Ascending aorta (tissue), 2 donors: ENCODE results near the gene NCKAP5. TPM values are rescaled to one million over a fixed set of nuclear protein-coding genes. Genes with fewer than 3 reads are reported as not detected.

Experiments
- DNase-seq, 2 donors: peaks; one replicate each; pipeline ENCODE4 v3.0.0-alpha.2; 2019; ENCODE audit warnings: low spot score in 2 of 2
- H3K27ac ChIP-seq, 2 donors: fragments of 200-600 bp; sonication (generic); one replicate each; pipeline ENCODE4 v1.5.1; 2016 to 2017; ENCODE audit warnings: mild to moderate bottlenecking in 1 of 2
- H3K27me3 ChIP-seq: fragments of 200-600 bp; sonication (generic); one replicate; pipeline ENCODE4 v1.5.1; 2017
- H3K36me3 ChIP-seq, 2 donors: fragments of 200-600 bp; sonication (generic); one replicate each; pipeline ENCODE4 v1.5.1; 2016
- H3K4me1 ChIP-seq, 2 donors: fragments of 200-600 bp; sonication (generic); one replicate each; pipeline ENCODE4 v1.5.1; 2016 to 2017; ENCODE audit warnings: mild to moderate bottlenecking in 1 of 2
- H3K4me3 ChIP-seq, 2 donors: fragments of 200-600 bp; sonication (generic); one replicate each; pipeline ENCODE4 v1.5.1; 2016 to 2017; ENCODE audit warnings: mild to moderate bottlenecking in 1 of 2
- H3K9me3 ChIP-seq, 2 donors: fragments of 200-600 bp; sonication (generic); one replicate each; pipeline ENCODE4 v1.5.1; 2016
- intact Hi-C: fragments of 100-400 bp; cut with DNase I; formaldehyde crosslinking; loops from one replicate; pipeline ENCODE4 v1.15.1; 2023
- total RNA-seq: library from RNA; depleted of rRNA; stranded (reverse); fragments of >200 nt; gene quantifications from one replicate; pipeline ENCODE4 v1.1.0, GENCODE V29; 2016
- TF ChIP-seq, protein P1 (sequence below), 3 experiments: fragments of 200-600 bp in 2 of 3; fragments of 450-650 bp in 1 of 3; sonication (generic) in 2 of 3; IDR thresholded peaks; one replicate each; pipeline ENCODE4 v1.5.1; 2016 to 2019; ENCODE audit warnings: antibody characterized with exemption in 3 of 3, mild to moderate bottlenecking in 1 of 3, moderate library complexity in 1 of 3

The NCKAP5 gene
- total RNA-seq = 0.75 TPM

DNA sequence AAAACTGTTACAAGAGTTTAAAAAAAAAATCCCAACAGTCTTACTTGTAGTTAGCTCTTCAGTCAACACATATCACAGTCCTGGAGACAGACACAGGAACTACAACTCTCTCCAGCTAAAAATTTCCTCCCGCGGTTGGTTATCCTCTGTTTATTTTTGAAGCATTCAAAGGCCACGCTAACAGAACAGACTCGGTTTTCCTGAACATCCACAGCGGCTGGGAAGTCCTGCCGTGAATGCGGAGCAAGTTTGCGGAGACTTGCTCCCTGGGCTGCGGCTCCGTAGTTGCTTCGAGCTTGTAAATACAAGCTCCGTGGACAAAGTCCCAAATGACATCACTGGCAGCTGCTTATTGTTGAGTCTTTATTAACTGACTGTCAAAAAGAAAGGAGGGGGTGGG lies at the start of gene NCKAP5:
Gene NCKAP5, minus strand, starts transcription at position 292 of the 400 bp plus-strand sequence. CDS start 50,937 bp downstream, outside the sequence.
- Histone ChIP-seq H3K36me3 (no peaks in the 10 kb centered on the region), H3K4me3 (no peak within 1 kb of the TSS), H3K27ac (no peak within 1 kb of the TSS), H3K27me3 (no peaks in the 10 kb centered on the region), H3K4me1 (no peaks in the 10 kb centered on the region), H3K9me3 (no peaks in the 10 kb centered on the region)
- DNase-seq = no peak
- TF ChIP-seq, protein P1, sequence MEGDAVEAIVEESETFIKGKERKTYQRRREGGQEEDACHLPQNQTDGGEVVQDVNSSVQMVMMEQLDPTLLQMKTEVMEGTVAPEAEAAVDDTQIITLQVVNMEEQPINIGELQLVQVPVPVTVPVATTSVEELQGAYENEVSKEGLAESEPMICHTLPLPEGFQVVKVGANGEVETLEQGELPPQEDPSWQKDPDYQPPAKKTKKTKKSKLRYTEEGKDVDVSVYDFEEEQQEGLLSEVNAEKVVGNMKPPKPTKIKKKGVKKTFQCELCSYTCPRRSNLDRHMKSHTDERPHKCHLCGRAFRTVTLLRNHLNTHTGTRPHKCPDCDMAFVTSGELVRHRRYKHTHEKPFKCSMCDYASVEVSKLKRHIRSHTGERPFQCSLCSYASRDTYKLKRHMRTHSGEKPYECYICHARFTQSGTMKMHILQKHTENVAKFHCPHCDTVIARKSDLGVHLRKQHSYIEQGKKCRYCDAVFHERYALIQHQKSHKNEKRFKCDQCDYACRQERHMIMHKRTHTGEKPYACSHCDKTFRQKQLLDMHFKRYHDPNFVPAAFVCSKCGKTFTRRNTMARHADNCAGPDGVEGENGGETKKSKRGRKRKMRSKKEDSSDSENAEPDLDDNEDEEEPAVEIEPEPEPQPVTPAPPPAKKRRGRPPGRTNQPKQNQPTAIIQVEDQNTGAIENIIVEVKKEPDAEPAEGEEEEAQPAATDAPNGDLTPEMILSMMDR (IDR thresholded peaks at IDR 0.05) = no peak
- intact Hi-C loops = no loop called here

DNA sequence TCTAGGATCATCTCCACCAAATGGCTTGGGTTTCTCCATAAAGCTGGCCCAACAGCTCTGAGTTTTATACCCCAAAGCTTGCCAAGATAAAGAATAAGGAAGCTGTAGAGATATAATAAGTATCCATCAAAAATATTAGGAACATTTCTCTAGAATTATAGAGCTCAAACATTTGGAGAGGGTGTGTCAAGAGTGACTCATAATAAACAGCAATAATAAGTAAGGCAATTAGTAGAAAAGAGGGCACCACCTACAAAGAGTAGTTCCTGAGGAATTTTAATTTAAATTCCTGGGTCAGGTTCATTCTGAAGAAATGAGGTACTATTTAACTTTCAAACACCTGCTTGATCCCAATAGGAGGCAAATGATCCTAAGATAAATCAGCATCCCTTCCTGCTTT lies 41.4 kb upstream of the NCKAP5 start:
- DNase-seq = no peak
- intact Hi-C loops = no loop called here
- no peaks in the 10 kb centered on the region for H3K36me3 ChIP-seq

GRCh38 chr2:133608291-133608690 lies 40.0 kb upstream of the NCKAP5 start:
- TF ChIP-seq, protein P1 (IDR thresholded peaks at IDR 0.05) = no peak
- H3K27ac ChIP-seq = no peak overlapping the region
- no peaks in the 10 kb centered on the region for H3K27me3 ChIP-seq
- intact Hi-C loops = no loop called here
- H3K36me3 ChIP-seq = no peaks in the 10 kb centered on the region
- DNase-seq = no peak
- no peaks in the 10 kb centered on the region for H3K4me1 ChIP-seq
- no peaks in the 10 kb centered on the region for H3K9me3 ChIP-seq
- no peak overlapping the region for H3K4me3 ChIP-seq

More for the DNA sequence above, 41.4 kb upstream of the NCKAP5 start:
- Histone ChIP-seq H3K27ac (no peak overlapping the region), H3K27me3 (no peaks in the 10 kb centered on the region), H3K4me1 (no peaks in the 10 kb centered on the region), H3K4me3 (no peak overlapping the region), H3K9me3 (no peaks in the 10 kb centered on the region)
- TF ChIP-seq, protein P1 (IDR thresholded peaks at IDR 0.05) = no peak

- Histone ChIP-seq H3K4me3 (no peak overlapping the region), H3K27me3 (no peaks in the 10 kb centered on the region), H3K4me1 (no peaks in the 10 kb centered on the region), H3K27ac (no peak overlapping the region), H3K9me3 (no peaks in the 10 kb centered on the region), H3K36me3 (no peaks in the 10 kb centered on the region)
- TF ChIP-seq, protein P1 (IDR thresholded peaks at IDR 0.05) = no peak
- intact Hi-C loops = no loop called here
- no peak for DNase-seq
Observed at GRCh38 chr2:133607679-133608078, 39.4 kb upstream of the NCKAP5 start.

- Histone ChIP-seq H3K4me1 (no peaks in the 10 kb centered on the region), H3K4me3 (no peak overlapping the region), H3K36me3 (no peaks in the 10 kb centered on the region), H3K9me3 (no peaks in the 10 kb centered on the region), H3K27ac (no peak overlapping the region), H3K27me3 (no peaks in the 10 kb centered on the region)
- TF ChIP-seq, protein P1 (IDR thresholded peaks at IDR 0.05) = no peak
- DNase-seq = no peak
- intact Hi-C loops = no loop called here
Observed at GRCh38 chr2:133606616-133607015, 38.4 kb upstream of the NCKAP5 start.

GRCh38 chr2:133605766-133606137 lies 37.5 kb upstream of the NCKAP5 start:
- H3K4me1 ChIP-seq = no peaks in the 10 kb centered on the region
- no peaks in the 10 kb centered on the region for H3K9me3 ChIP-seq
- no peak overlapping the region for H3K27ac ChIP-seq
- H3K27me3 ChIP-seq = no peaks in the 10 kb centered on the region
- TF ChIP-seq, protein P1 (IDR thresholded peaks at IDR 0.05) = no peak
- H3K4me3 ChIP-seq = no peak overlapping the region
- intact Hi-C loops = no loop called here
- DNase-seq = no peak
- no peaks in the 10 kb centered on the region for H3K36me3 ChIP-seq
